Keratinocyte (primary cell): ENCODE results near the gene CELF5.

Source experiments
- EZH2 ChIP-seq: IDR thresholded peaks from one replicate; pipeline ENCODE4 v1.6.1; 2012; ENCODE audit warnings: inconsistent platforms, mild to moderate bottlenecking, low read length, moderate library complexity
- TF ChIP-seq, protein P1 (sequence below), 3 experiments: IDR thresholded peaks in 1 of 3; conservative IDR thresholded peaks in 1 of 3; optimal IDR thresholded peaks in 1 of 3; 2 replicates in 2 of 3; 3 replicates in 1 of 3; pipeline versions ENCODE3 to v1.5.1; 2011; ENCODE audit warnings: low read length in 3 of 3, mild to moderate bottlenecking in 3 of 3, moderate library complexity in 2 of 3, control low read depth in 1 of 3, inconsistent platforms in 1 of 3; ENCODE audit not compliant: insufficient read depth in 2 of 3; ENCODE audit errors: extremely low read depth in 1 of 3

DNA sequence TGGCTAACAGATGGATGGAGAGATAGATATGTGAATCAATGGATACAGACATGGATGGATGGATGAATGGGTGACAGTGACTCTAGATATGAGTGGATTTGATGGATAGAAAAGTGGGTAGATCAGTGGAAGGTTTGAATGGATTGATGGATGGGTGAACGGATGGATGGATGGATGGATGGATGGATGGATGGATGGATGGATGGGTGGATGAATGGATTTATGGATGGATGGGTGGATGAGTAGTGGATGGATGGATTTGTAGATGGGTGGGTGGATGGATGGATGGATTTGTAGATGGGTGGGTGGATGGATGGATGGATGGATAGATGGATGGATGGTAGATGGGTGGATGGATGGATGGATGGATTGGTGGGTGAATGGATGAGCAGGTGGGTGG is 6.8 kb downstream of the CELF5 start:
- TF ChIP-seq, protein P1, sequence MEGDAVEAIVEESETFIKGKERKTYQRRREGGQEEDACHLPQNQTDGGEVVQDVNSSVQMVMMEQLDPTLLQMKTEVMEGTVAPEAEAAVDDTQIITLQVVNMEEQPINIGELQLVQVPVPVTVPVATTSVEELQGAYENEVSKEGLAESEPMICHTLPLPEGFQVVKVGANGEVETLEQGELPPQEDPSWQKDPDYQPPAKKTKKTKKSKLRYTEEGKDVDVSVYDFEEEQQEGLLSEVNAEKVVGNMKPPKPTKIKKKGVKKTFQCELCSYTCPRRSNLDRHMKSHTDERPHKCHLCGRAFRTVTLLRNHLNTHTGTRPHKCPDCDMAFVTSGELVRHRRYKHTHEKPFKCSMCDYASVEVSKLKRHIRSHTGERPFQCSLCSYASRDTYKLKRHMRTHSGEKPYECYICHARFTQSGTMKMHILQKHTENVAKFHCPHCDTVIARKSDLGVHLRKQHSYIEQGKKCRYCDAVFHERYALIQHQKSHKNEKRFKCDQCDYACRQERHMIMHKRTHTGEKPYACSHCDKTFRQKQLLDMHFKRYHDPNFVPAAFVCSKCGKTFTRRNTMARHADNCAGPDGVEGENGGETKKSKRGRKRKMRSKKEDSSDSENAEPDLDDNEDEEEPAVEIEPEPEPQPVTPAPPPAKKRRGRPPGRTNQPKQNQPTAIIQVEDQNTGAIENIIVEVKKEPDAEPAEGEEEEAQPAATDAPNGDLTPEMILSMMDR (optimal IDR thresholded peaks at IDR 0.05 in 1 of 3, IDR thresholded peaks at IDR 0.05 in 1 of 3, conservative IDR thresholded peaks at IDR 0.05 in 1 of 3; ENCODE audit: extremely low read depth in 1 of 3, insufficient read depth in 2 of 3, low read length in 3 of 3), result no peak
- no peak for TF ChIP-seq EZH2
